AG08396 (cell line): Measurements from ENCODE around the gene AFAP1L2.
A peak's percentile ranks its signal among the peaks of the same experiment; 100 is the strongest.

ENCODE experiments used
- DNase-seq: peaks from one replicate; pipeline ENCODE4 v3.0.0; 2012; ENCODE audit warnings: low spot score, mixed read lengths

The AFAP1L2 gene, protein sequence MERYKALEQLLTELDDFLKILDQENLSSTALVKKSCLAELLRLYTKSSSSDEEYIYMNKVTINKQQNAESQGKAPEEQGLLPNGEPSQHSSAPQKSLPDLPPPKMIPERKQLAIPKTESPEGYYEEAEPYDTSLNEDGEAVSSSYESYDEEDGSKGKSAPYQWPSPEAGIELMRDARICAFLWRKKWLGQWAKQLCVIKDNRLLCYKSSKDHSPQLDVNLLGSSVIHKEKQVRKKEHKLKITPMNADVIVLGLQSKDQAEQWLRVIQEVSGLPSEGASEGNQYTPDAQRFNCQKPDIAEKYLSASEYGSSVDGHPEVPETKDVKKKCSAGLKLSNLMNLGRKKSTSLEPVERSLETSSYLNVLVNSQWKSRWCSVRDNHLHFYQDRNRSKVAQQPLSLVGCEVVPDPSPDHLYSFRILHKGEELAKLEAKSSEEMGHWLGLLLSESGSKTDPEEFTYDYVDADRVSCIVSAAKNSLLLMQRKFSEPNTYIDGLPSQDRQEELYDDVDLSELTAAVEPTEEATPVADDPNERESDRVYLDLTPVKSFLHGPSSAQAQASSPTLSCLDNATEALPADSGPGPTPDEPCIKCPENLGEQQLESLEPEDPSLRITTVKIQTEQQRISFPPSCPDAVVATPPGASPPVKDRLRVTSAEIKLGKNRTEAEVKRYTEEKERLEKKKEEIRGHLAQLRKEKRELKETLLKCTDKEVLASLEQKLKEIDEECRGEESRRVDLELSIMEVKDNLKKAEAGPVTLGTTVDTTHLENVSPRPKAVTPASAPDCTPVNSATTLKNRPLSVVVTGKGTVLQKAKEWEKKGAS

GRCh38 chr10:114404171-114405010 lies at the start of gene AFAP1L2:
TSS of gene AFAP1L2 (minus strand) at chr10:114404502. CDS start at chr10:114404455, 47 bp downstream.
- peak; percentile 62 for DNase-seq

DNA sequence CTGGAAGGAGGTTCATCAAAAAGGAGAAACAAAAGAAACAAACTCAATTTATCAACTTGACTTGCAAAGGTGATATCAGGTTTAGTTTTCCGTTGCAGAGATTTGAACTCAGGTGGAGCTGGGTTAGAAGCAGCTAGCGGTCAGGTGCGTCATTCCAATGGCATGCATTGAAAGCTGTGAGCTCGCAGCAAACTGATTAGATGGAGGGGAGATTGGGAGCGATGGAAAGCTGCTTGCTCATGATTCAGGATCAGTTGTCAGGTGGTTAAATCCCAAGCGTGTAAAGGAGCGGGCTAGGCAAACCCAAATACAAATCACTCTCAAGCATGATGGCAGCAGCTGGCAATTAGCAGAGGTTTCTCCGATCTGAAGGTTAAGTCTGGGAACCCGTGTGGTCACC lies 49.3 kb upstream of the AFAP1L2 start:
- no peak for DNase-seq

- DNase-seq: no peak
Observed at GRCh38 chr10:114448897-114449296, 44.6 kb upstream of the AFAP1L2 start.

- no peak for DNase-seq
Observed at GRCh38 chr10:114445332-114445731, 41.0 kb upstream of the AFAP1L2 start.

DNA sequence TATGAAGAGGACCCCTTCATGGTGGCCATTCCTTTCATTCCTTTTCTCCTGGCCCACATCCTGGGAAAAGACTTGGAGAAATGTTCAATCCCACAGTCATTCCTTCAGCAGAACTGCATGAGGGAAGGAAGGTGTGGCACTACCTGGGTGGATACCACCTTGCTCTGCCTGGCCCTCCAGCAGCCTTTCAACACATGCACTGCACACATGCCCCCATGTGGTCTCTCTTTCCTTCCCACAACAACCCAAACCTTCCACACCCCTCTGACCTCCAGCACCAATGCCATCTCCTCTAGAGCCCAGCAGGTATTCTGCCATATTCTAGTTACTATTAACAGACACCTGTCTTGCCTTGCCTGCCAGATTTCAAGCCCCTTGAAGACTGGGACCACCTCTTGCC lies 40.5 kb upstream of the AFAP1L2 start:
- no peak for DNase-seq

GRCh38 chr10:114442091-114442630 lies 37.9 kb upstream of the AFAP1L2 start:
- no peak for DNase-seq

GRCh38 chr10:114441107-114441506 lies 36.8 kb upstream of the AFAP1L2 start:
- DNase-seq: no peak

GRCh38 chr10:114437473-114438292 lies 33.4 kb upstream of the AFAP1L2 start:
- DNase-seq: peak; percentile 46

DNA sequence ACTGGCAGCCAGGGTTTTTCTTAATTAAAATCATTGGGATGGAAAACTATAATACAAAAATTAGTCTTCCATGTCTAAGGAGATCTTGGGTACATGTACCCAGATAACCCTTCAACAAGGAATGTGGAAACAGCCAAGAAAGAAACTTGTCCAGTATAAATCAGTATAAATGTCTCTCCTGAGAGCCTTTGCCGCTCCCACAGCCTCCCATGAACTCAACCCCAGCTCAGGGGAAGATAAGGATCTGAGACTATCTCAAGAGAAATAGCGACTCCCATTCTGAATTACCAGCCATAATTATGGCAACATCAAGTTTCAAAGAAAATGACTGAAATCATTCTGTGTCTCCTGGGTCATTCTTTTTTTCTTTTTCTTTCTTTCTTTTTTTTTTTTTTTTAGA lies 32.6 kb upstream of the AFAP1L2 start:
- no peak for DNase-seq

- no peak for DNase-seq
Observed at GRCh38 chr10:114432566-114433093, 28.3 kb upstream of the AFAP1L2 start.

- no peak for DNase-seq
Observed at GRCh38 chr10:114431414-114432135, 27.3 kb upstream of the AFAP1L2 start.

- no peak for DNase-seq
Observed at GRCh38 chr10:114430688-114431413, 26.5 kb upstream of the AFAP1L2 start.

DNA sequence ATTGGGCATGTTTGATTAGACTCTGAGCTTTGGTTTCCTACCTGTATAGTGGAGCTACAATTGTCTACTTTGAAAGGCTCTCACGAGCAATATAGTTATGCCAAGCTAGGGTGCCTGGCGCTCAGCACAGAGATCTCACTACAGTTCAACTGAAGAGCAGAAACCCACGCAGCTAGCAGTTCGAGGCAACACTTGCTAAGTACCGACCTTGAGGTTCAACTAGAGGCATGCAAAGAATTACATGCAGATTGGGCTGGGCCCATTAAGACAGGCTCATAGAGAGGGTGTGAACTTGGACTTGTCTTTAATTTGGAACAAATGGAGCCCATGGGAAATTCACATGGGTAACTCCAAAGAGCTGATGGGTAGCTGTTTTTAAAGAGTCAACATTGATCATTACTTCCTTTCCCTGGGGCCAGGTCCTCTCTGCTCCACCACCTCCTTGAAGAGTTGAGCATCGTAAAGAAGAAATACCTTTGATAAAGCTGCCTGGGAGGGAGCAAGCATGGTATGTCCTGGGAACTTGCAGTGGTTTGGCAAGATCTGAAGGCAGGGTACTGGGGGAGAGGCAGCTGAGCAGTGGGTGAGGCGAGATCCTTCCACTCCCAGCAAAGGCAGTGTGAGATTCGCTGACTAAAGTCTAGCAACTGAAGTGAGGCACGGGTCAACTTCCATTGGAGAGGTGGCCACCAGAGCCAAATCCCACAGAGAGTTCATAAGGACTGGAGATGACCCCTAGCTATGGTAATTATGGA lies 25.5 kb upstream of the AFAP1L2 start:
- DNase-seq: no peak

DNA sequence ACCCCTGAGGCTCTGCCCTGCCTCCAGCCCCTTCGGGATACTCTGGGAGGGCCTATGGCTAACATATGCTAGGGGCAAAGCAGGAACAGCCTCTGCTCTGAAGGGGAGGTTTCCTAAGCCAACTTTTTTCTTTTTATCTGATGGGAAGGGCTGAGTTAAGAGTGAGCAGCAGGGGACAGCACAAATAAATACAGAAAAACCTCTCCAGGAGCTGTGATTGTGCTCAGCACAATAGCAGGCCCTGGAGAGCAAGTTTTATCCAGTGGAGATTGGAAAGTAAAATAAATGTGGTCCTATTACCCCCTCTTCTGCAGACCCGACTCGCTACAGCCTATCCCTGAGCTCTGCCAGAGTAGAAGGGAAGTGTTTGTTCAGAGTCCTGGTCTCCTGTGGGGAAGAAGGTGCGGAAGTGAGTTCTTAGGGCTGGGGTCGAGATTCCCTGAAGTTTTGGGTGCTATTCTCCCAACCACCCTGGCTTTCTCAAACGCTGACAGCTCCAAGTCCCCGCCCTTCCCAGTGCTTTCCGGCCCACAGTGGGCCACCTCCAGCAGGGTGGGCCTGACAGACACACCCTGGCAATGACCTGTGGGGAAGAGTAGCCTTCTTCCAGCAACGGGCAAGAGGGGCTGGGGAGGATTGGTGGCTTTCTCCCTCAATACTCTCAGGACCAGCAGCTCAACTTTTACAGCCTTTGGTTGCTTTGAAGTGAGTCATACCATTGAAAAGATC lies 23.0 kb upstream of the AFAP1L2 start:
- no peak for DNase-seq

DNA sequence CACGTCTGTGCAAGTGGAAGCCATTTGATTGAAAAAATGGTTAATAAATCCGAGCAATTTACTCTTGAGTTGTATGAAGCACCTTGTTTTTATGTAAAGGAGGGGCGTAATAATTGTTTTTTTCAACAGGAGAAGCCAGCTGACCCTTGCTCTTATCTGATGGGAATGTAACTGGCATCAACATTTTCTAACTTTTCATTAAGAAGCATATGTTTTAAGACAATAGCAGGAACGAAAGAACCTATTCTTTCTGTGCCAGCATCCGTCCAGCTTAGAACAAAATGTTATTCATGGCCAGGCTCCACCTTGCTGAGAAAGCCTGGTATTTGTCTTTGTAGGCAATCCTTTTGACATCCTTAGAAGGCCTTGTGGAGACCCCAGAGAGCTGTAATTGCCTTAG lies 22.2 kb upstream of the AFAP1L2 start:
- DNase-seq: no peak

GRCh38 chr10:114420811-114421485 lies 16.6 kb upstream of the AFAP1L2 start:
- no peak for DNase-seq

- no peak for DNase-seq
Observed at GRCh38 chr10:114418109-114418508, 13.8 kb upstream of the AFAP1L2 start.
